Endodermal cell (in vitro differentiated cells): ENCODE results near the gene EVX1. TPM values are rescaled to one million over a fixed set of nuclear protein-coding genes. Genes with fewer than 3 reads are reported as not detected.
A peak's percentile ranks its signal among the peaks of the same experiment; 100 is the strongest.

Source experiments
- DNase-seq: peaks from one replicate; pipeline ENCODE4 v3.0.0-alpha.2; 2017
- H3K27ac ChIP-seq: 2 replicates; pipeline ENCODE4 v1.5.1; 2013; ENCODE audit warnings: mild to moderate bottlenecking, low read depth, low read length, moderate library complexity
- H3K27me3 ChIP-seq: 2 replicates; pipeline ENCODE4 v1.6.1; 2013; ENCODE audit warnings: mild to moderate bottlenecking, low read length, moderate library complexity; ENCODE audit not compliant: insufficient read depth, control insufficient read depth, poor library complexity, severe bottlenecking
- H3K36me3 ChIP-seq: 2 replicates; pipeline ENCODE4 v1.7.0; 2013; ENCODE audit warnings: mild to moderate bottlenecking, low read length, moderate library complexity; ENCODE audit not compliant: control insufficient read depth, insufficient read depth
- H3K4me1 ChIP-seq: one replicate; pipeline ENCODE4 v1.7.0; 2013; ENCODE audit warnings: low read length; ENCODE audit not compliant: control insufficient read depth, insufficient read depth
- H3K4me3 ChIP-seq: 2 replicates; pipeline ENCODE4 v1.5.1; 2013; ENCODE audit warnings: mild to moderate bottlenecking, low read length, moderate library complexity
- H3K9ac ChIP-seq: 2 replicates; pipeline ENCODE4 v1.6.1; 2013; ENCODE audit warnings: mild to moderate bottlenecking, low read length, moderate library complexity; ENCODE audit not compliant: poor library complexity, severe bottlenecking; ENCODE audit errors: extremely low read depth
- H3K9me3 ChIP-seq: 2 replicates; pipeline ENCODE4 v1.6.1; 2013; ENCODE audit warnings: mild to moderate bottlenecking, low read length, moderate library complexity; ENCODE audit not compliant: control insufficient read depth
- H3K27ac Mint-ChIP-seq: 2 replicates; pipeline ENCODE4 v1.8.0; 2020; ENCODE audit warnings: mixed read lengths
- H3K27me3 Mint-ChIP-seq: 2 replicates; pipeline ENCODE4 v1.8.0; 2021; ENCODE audit warnings: mild to moderate bottlenecking, mixed read lengths; ENCODE audit not compliant: insufficient read depth
- H3K36me3 Mint-ChIP-seq: 2 replicates; pipeline ENCODE4 v1.8.0; 2020; ENCODE audit warnings: low read depth, mixed read lengths
- H3K4me1 Mint-ChIP-seq: 2 replicates; pipeline ENCODE4 v1.8.0; 2020; ENCODE audit warnings: mixed read lengths
- H3K4me3 Mint-ChIP-seq: 2 replicates; pipeline ENCODE4 v1.8.0; 2020; ENCODE audit warnings: mild to moderate bottlenecking, moderate library complexity, mixed read lengths
- H3K9me3 Mint-ChIP-seq: 2 replicates; pipeline ENCODE4 v1.8.0; 2020; ENCODE audit warnings: mild to moderate bottlenecking, mixed read lengths
- CTCF ChIP-seq: fragments of 200-600 bp; sonication (generic); conservative IDR thresholded peaks from 2 replicates; pipeline ENCODE4 v1.5.0; 2021; ENCODE audit warnings: antibody characterized with exemption, mild to moderate bottlenecking
- WGBS, 2 experiments: methylation state at CpG; one replicate each; pipeline versions ENCODE4 v1.1.5 to v1.1.7; 2013; ENCODE audit warnings: missing lambda C conversion rate in 2 of 2, mixed read lengths in 1 of 2; ENCODE audit not compliant: insufficient coverage in 1 of 2, insufficient read length in 1 of 2; 5-methylcytosine and 5-hydroxymethylcytosine counted together
- total RNA-seq, 2 donors: library from RNA; stranded (reverse); fragmentation: NEBNext Ultra II Directional in 1 of 2; extraction: Animal tissue kit (Norgen Biotek cat#: 25700) in 1 of 2; gene quantifications; 2 replicates in 1 of 2; 3 replicates in 1 of 2; pipeline ENCODE4 v1.2.1, GENCODE V29; 2021

EVX1 gene
- total RNA-seq, 2 donors from 2014 or later = 4.9 to 10.7 TPM

GRCh38 chr7:27197137-27198042, 45.2 kb upstream of the EVX1 start:
- H3K4me1 Mint-ChIP-seq = peaks cover 5% of the 10 kb centered on the region
- H3K27ac ChIP-seq = no peak overlapping the region
- no peak overlapping the region for H3K27ac Mint-ChIP-seq
- 27 to 28% methylated on average over 14 to 18 of the region's 18 CpGs for WGBS, 2 experiments
- H3K36me3 ChIP-seq = no peaks in the 10 kb centered on the region
- no peaks in the 10 kb centered on the region for H3K9me3 Mint-ChIP-seq
- H3K4me1 ChIP-seq = no peaks in the 10 kb centered on the region
- no peak for TF ChIP-seq CTCF
- H3K9ac ChIP-seq = no peak overlapping the region
- peaks cover 94% of the 10 kb centered on the region for H3K27me3 Mint-ChIP-seq
- peaks cover 97% of the 10 kb centered on the region for H3K27me3 ChIP-seq
- H3K9me3 ChIP-seq = no peaks in the 10 kb centered on the region
- no peaks in the 10 kb centered on the region for H3K36me3 Mint-ChIP-seq
- no peak overlapping the region for H3K4me3 ChIP-seq
- DNase-seq = peak; percentile 16
- no peak overlapping the region for H3K4me3 Mint-ChIP-seq

- no peak overlapping the region for H3K27ac Mint-ChIP-seq
- DNase-seq = peak; percentile 59
- Histone ChIP-seq H3K4me1 (no peaks in the 10 kb centered on the region), H3K4me3 (no peak overlapping the region), H3K9me3 (no peaks in the 10 kb centered on the region), H3K36me3 (no peaks in the 10 kb centered on the region), H3K27ac (no peak overlapping the region), H3K9ac (no peak overlapping the region), H3K27me3 (peaks cover 97% of the 10 kb centered on the region)
- no peaks in the 10 kb centered on the region for H3K36me3 Mint-ChIP-seq
- peaks cover 5% of the 10 kb centered on the region for H3K4me1 Mint-ChIP-seq
- no peaks in the 10 kb centered on the region for H3K9me3 Mint-ChIP-seq
- peaks cover 95% of the 10 kb centered on the region for H3K27me3 Mint-ChIP-seq
- H3K4me3 Mint-ChIP-seq = peak overlapping the region; percentile 34
- TF ChIP-seq CTCF = no peak
- WGBS, 2 experiments = 11 to 14% methylated on average over 18 to 29 of the region's 29 CpGs
These were observed 44.3 kb upstream of the EVX1 start for GRCh38 chr7:27198138-27198841.

GRCh38 chr7:27198871-27199801, 43.5 kb upstream of the EVX1 start:
- peaks cover 95% of the 10 kb centered on the region for H3K27me3 Mint-ChIP-seq
- Histone ChIP-seq H3K27me3 (peaks cover 97% of the 10 kb centered on the region), H3K4me1 (no peaks in the 10 kb centered on the region), H3K9ac (no peak overlapping the region), H3K36me3 (no peaks in the 10 kb centered on the region), H3K4me3 (no peak overlapping the region), H3K9me3 (no peaks in the 10 kb centered on the region), H3K27ac (no peak overlapping the region)
- peak; percentile 83 for DNase-seq
- H3K9me3 Mint-ChIP-seq = no peaks in the 10 kb centered on the region
- H3K27ac Mint-ChIP-seq = no peak overlapping the region
- H3K36me3 Mint-ChIP-seq = no peaks in the 10 kb centered on the region
- H3K4me1 Mint-ChIP-seq = peaks cover 5% of the 10 kb centered on the region
- H3K4me3 Mint-ChIP-seq = peak overlapping the region; percentile 54
- WGBS, 2 experiments = 2 to 5% methylated on average over 14 to 93 of the region's 93 CpGs
- no peak for TF ChIP-seq CTCF
